Central memory CD8-positive, alpha-beta T cell (primary cell): ENCODE measurements around the gene D2HGDH.

Experiments used
- ATAC-seq: fragments of 150-1000 bp; cut with Tn5 transposase; replicated peaks from 2 replicates; pipeline ENCODE4 v1.10.0; 2022; ENCODE audit warnings: mild to moderate bottlenecking, moderate FRiP score, moderate number of reproducible peaks; ENCODE audit not compliant: poor library complexity, severe bottlenecking; ENCODE audit errors: extremely low read depth
- DNase-seq, 2 donors: peaks; one replicate each; pipeline ENCODE4 v3.0.0; 2021; ENCODE audit warnings: low spot score in 2 of 2
- H3K27ac Mint-ChIP-seq: one replicate; pipeline ENCODE4 v1.8.0; 2022; ENCODE audit warnings: low read depth, mild to moderate bottlenecking, moderate library complexity, mixed read lengths
- H3K27me3 Mint-ChIP-seq: one replicate; pipeline ENCODE4 v1.8.0; 2022; ENCODE audit warnings: mixed read lengths
- H3K36me3 Mint-ChIP-seq: one replicate; pipeline ENCODE4 v1.8.0; 2022; ENCODE audit warnings: mild to moderate bottlenecking, moderate library complexity, mixed read lengths; ENCODE audit not compliant: insufficient read depth
- H3K4me1 Mint-ChIP-seq: one replicate; pipeline ENCODE4 v1.8.0; 2022; ENCODE audit warnings: mixed read lengths
- H3K4me3 Mint-ChIP-seq: one replicate; pipeline ENCODE4 v1.8.0; 2022; ENCODE audit warnings: mild to moderate bottlenecking, moderate library complexity, mixed read lengths
- H3K9me3 Mint-ChIP-seq: one replicate; pipeline ENCODE4 v1.8.0; 2022; ENCODE audit warnings: mixed read lengths

D2HGDH gene

DNA sequence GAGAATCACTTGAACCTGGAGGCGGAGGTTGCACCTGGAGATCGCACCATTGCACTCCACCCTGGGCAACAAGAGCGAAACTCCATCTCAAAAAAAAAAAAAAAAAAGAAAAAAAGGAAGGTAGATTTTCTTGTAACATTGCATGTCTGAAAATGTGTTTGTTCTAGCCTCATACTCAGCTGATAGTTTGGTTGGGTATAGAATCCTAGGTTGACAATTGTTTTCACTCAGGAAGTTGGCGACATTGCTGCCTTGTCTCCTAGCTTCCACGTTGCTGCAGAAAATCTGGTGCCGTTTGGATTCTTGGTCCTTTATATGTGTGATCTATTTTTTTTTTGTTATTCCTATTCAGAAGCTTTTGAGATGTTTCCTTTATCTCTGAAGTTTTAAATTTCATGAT is 27.9 kb upstream of the D2HGDH start:
- ATAC-seq (no peak), DNase-seq (no peak)
- peaks cover 29% of the 10 kb centered on the region for H3K4me1 Mint-ChIP-seq
- H3K27me3 Mint-ChIP-seq: no peaks in the 10 kb centered on the region
- no peak overlapping the region for H3K27ac Mint-ChIP-seq
- no peak overlapping the region for H3K4me3 Mint-ChIP-seq
- no peaks in the 10 kb centered on the region for H3K9me3 Mint-ChIP-seq
- peaks cover 55% of the 10 kb centered on the region for H3K36me3 Mint-ChIP-seq

- Mint-ChIP-seq H3K36me3 (peaks cover 70% of the 10 kb centered on the region), H3K27me3 (no peaks in the 10 kb centered on the region), H3K27ac (no peak overlapping the region), H3K4me3 (no peak overlapping the region), H3K4me1 (peaks cover 16% of the 10 kb centered on the region), H3K9me3 (no peaks in the 10 kb centered on the region)
- ATAC-seq: no peak
- DNase-seq: no peak
These were observed 25.6 kb upstream of the D2HGDH start for GRCh38 chr2:241708879-241709278.

DNA sequence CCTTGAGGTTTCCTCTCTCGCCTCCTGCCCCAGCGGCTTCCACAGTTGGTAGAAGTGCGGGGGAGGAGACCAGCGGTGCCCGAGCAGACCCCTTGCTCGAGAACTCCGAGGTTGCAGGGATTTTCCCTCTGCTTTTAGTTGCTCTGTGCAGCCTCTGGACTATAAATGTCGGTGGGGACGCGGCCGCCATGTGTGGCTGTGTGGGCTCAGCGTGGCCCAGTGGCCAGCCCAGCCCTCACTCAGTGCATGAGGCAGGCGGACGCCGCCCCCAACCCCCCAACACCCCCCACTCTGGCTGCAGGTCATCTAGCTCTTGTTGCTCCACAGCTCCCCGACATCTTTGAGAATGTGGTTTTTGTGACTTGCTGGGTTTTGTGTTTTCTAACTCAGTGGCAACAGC is 15.3 kb upstream of the D2HGDH start:
- no peak overlapping the region for H3K4me3 Mint-ChIP-seq
- no peak overlapping the region for H3K27ac Mint-ChIP-seq
- no peak for DNase-seq
- ATAC-seq: no peak
- no peaks in the 10 kb centered on the region for H3K27me3 Mint-ChIP-seq
- no peaks in the 10 kb centered on the region for H3K4me1 Mint-ChIP-seq
- H3K9me3 Mint-ChIP-seq: no peaks in the 10 kb centered on the region
- peaks cover 26% of the 10 kb centered on the region for H3K36me3 Mint-ChIP-seq

GRCh38 chr2:241720099-241720498 is 14.3 kb upstream of the D2HGDH start:
- peaks cover 18% of the 10 kb centered on the region for H3K36me3 Mint-ChIP-seq
- no peaks in the 10 kb centered on the region for H3K27me3 Mint-ChIP-seq
- DNase-seq: no peak
- no peak overlapping the region for H3K27ac Mint-ChIP-seq
- ATAC-seq: no peak
- H3K4me3 Mint-ChIP-seq: no peak overlapping the region
- no peaks in the 10 kb centered on the region for H3K4me1 Mint-ChIP-seq
- no peaks in the 10 kb centered on the region for H3K9me3 Mint-ChIP-seq

DNA sequence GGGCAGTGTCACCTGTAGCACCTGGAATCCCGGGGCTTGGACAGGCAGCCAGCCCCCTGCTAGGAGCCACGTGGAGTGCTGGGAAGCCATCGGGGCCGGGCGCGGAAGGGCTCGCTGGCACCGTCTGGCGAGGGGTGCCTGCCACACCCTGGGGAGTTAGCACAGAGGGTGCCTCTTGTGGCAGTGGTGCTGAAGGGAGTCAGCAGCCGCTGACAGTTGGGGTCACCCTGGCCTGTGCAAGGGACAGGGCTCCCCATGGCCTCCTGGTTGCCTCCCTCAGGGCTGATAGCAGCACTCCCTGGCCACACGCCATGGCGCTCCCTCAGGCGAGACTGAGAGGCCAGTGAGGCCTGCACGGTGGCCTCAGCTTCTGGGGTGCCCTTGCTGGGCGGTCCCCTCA is 13.9 kb upstream of the D2HGDH start:
- DNase-seq (no peak), ATAC-seq (no peak)
- Mint-ChIP-seq H3K27me3 (no peaks in the 10 kb centered on the region), H3K9me3 (no peaks in the 10 kb centered on the region), H3K4me3 (no peak overlapping the region), H3K27ac (no peak overlapping the region), H3K4me1 (no peaks in the 10 kb centered on the region), H3K36me3 (peaks cover 18% of the 10 kb centered on the region)

DNA sequence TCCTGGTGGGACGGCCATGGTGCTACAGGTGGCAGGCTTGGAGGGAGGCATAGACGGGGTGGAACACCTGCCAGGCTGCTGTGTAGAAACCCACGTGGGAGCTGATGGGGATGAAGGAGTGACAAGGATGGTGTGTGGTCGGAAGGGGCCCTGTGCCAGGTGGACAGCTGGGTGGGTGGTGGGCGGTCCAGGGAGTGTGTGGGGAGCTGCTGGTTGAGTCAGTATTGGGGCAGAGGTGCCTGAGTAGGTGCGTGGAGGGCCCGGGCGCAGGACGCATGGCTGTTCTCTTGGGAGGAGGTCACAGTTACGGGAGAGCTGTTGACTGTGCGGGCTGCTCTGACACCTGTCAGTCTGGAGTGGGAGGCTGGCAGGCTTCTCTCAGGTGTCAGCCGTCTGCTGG is 12.6 kb upstream of the D2HGDH start:
- no peak overlapping the region for H3K27ac Mint-ChIP-seq
- H3K36me3 Mint-ChIP-seq: peaks cover 12% of the 10 kb centered on the region

DNA sequence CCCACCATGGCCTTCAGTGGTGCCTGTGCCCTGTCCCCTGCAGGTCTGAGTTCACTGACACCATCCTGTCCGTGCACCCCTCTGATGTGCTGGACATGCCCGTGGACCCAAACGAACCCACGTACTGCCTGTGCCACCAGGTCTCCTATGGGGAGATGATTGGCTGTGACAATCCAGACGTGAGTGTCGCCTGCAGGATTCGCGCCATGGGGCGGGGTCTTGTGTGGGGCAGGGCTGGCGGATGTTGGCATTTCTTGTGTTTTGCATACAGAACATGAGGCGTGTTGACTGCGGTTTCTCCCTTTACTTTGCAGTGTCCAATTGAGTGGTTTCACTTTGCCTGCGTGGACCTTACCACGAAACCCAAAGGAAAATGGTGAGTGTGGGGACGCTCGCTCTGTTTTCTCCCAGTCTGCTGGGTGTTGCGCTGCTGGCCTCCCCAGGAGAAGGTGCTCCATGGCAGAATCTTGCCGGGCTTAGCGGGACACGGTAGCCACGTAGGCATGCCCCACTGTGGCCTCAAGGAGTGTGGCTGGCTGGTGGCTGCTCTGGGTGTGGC is 11.5 kb upstream of the D2HGDH start:
- no peak overlapping the region for H3K4me3 Mint-ChIP-seq
- peaks cover 9% of the 10 kb centered on the region for H3K36me3 Mint-ChIP-seq
- H3K27ac Mint-ChIP-seq: no peak overlapping the region
- H3K4me1 Mint-ChIP-seq: no peaks in the 10 kb centered on the region
- DNase-seq: no peak
- no peaks in the 10 kb centered on the region for H3K27me3 Mint-ChIP-seq
- ATAC-seq: no peak
- H3K9me3 Mint-ChIP-seq: no peaks in the 10 kb centered on the region

More for the DNA sequence above, 12.6 kb upstream of the D2HGDH start:
- ATAC-seq (no peak), DNase-seq (no peak)
- no peak overlapping the region for H3K4me3 Mint-ChIP-seq
- H3K9me3 Mint-ChIP-seq: no peaks in the 10 kb centered on the region
- H3K27me3 Mint-ChIP-seq: no peaks in the 10 kb centered on the region
- no peaks in the 10 kb centered on the region for H3K4me1 Mint-ChIP-seq

GRCh38 chr2:241724259-241724974 is 10.0 kb upstream of the D2HGDH start:
- ATAC-seq (no peak), DNase-seq (no peak)
- Mint-ChIP-seq H3K27me3 (no peaks in the 10 kb centered on the region), H3K36me3 (peaks cover 7% of the 10 kb centered on the region), H3K27ac (no peak overlapping the region), H3K4me3 (no peak overlapping the region), H3K4me1 (no peaks in the 10 kb centered on the region), H3K9me3 (no peaks in the 10 kb centered on the region)

GRCh38 chr2:241724975-241725870 is 9.2 kb upstream of the D2HGDH start:
- Mint-ChIP-seq H3K4me1 (peaks cover 6% of the 10 kb centered on the region), H3K27me3 (no peaks in the 10 kb centered on the region), H3K36me3 (peaks cover 9% of the 10 kb centered on the region), H3K27ac (no peak overlapping the region), H3K4me3 (no peak overlapping the region), H3K9me3 (no peaks in the 10 kb centered on the region)
- no peak for DNase-seq
- ATAC-seq: no peak

GRCh38 chr2:241726459-241726858 is 8.0 kb upstream of the D2HGDH start:
- Mint-ChIP-seq H3K27me3 (no peaks in the 10 kb centered on the region), H3K36me3 (peaks cover 5% of the 10 kb centered on the region), H3K9me3 (no peaks in the 10 kb centered on the region), H3K4me3 (no peak overlapping the region), H3K27ac (no peak overlapping the region), H3K4me1 (peaks cover 11% of the 10 kb centered on the region)
- ATAC-seq: no peak
- no peak for DNase-seq

DNA sequence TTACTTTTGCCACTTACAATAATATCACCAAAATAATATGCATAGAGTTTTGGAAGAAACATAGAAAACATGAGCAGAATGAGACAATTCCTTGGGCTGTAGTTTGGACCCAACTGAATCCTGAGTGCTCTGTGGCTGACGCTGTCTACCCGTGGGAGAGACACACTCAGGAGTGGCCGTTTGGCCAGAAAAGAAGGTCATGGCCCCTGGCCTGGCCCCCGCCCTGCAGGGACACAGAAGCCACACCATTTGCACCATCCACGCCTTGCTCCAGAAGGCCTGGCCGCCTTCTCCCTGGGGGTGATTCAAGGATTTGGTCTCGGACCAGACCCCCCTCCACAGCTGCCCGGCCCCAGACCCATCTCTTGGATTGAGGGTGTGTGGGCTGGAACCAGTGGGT is 6.4 kb upstream of the D2HGDH start:
- H3K9me3 Mint-ChIP-seq: no peaks in the 10 kb centered on the region
- peaks cover 16% of the 10 kb centered on the region for H3K4me1 Mint-ChIP-seq
- ATAC-seq (no peak), DNase-seq (no peak)
- no peaks in the 10 kb centered on the region for H3K27me3 Mint-ChIP-seq
- H3K27ac Mint-ChIP-seq: no peak overlapping the region
- H3K36me3 Mint-ChIP-seq: peaks cover 5% of the 10 kb centered on the region
- H3K4me3 Mint-ChIP-seq: no peak overlapping the region

- Mint-ChIP-seq H3K36me3 (peaks cover 5% of the 10 kb centered on the region), H3K27ac (no peak overlapping the region), H3K27me3 (no peaks in the 10 kb centered on the region), H3K4me3 (no peak overlapping the region), H3K4me1 (peaks cover 16% of the 10 kb centered on the region), H3K9me3 (no peaks in the 10 kb centered on the region)
- ATAC-seq: no peak
- DNase-seq: no peak
These were observed 5.8 kb upstream of the D2HGDH start for GRCh38 chr2:241728627-241729026.

- ATAC-seq (no peak), DNase-seq (no peak)
- Mint-ChIP-seq H3K36me3 (peaks cover 3% of the 10 kb centered on the region), H3K27me3 (no peaks in the 10 kb centered on the region), H3K9me3 (no peaks in the 10 kb centered on the region), H3K4me3 (no peak overlapping the region), H3K27ac (no peak overlapping the region), H3K4me1 (peaks cover 16% of the 10 kb centered on the region)
These were observed 4.6 kb upstream of the D2HGDH start for GRCh38 chr2:241729868-241730267.
